Stimulated activated naive CD8-positive, alpha-beta T cell treated with anti-CD3 and anti-CD28 coated beads, Interleukin-15, amount 100 ng/mL, for 72 hours (primary cell): ENCODE measurements around the gene GSX1.

Source experiments
- ATAC-seq: fragments of 150-1000 bp; cut with Tn5 transposase; 2 replicates; pipeline ENCODE4 v1.10.0; 2021; ENCODE audit warnings: mild to moderate bottlenecking, moderate library complexity
- DNase-seq, 2 donors: peaks; one replicate each; pipeline ENCODE4 v3.0.0; 2021 to 2022
- H3K27ac Mint-ChIP-seq, 2 donors: one replicate each; pipeline ENCODE4 v1.8.0; 2022; ENCODE audit warnings: mild to moderate bottlenecking in 2 of 2, mixed read lengths in 2 of 2, moderate library complexity in 2 of 2
- H3K27me3 Mint-ChIP-seq: one replicate; pipeline ENCODE4 v1.8.0; 2022; ENCODE audit warnings: mixed read lengths
- H3K4me1 Mint-ChIP-seq: one replicate; pipeline ENCODE4 v1.8.0; 2022; ENCODE audit warnings: mild to moderate bottlenecking, mixed read lengths
- H3K4me3 Mint-ChIP-seq, 2 donors: one replicate each; pipeline ENCODE4 v1.8.0; 2022; ENCODE audit warnings: mild to moderate bottlenecking in 2 of 2, mixed read lengths in 2 of 2, moderate library complexity in 1 of 2
- H3K9me3 Mint-ChIP-seq, 2 donors: one replicate each; pipeline ENCODE4 v1.8.0; 2022; ENCODE audit warnings: mixed read lengths in 2 of 2

Gene GSX1

DNA sequence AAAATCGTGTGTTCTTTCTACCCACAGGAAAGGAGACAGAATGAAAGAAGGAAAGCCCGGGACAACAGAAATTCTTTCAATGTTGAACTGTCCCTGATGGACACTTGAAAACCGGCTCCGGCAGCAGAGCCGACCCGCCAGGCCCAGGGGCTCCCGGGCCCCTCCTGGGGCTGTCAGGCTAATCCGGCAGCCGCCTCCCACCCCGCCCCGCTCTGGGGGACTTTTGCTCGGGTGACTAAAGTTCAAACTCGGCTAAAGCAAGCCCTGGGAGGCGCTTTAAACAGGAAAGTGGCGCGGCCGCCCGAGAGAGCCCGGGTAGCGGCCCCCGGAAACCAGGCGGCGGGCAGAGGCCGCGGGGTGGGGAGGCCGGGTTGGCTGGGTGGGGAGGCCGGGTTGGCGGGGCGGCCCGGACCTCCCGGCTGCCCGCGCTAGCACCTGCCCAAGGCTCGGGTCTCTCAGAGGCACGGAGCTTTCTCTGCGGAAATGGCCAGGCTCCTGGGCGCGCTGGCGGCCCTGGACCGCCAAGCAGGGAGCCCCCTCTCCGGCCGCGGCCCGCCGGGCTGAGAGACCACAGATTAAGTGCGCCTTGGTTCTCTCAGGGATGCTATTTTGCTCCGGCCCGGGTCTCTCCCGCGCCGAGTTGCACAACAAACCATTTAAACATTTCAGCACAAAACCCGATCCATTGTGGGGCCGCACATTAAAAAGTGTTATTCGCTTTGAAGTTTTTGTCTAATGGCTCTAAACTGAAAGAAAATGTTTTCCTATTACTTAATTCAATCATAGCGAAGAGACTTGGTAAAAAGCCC, 2.6 kb upstream of the GSX1 start:
- H3K4me3 Mint-ChIP-seq, result peak overlapping the region; percentile 71 to 78
- ATAC-seq (peak; percentile 47), DNase-seq (peak in 1 of 2 donors; percentile 19)
- H3K27me3 Mint-ChIP-seq, result peaks cover 72% of the 10 kb centered on the region
- H3K27ac Mint-ChIP-seq, result no peak overlapping the region
- peaks cover 43% of the 10 kb centered on the region for H3K4me1 Mint-ChIP-seq
- no peaks in the 10 kb centered on the region for H3K9me3 Mint-ChIP-seq

GRCh38 chr13:27790523-27790922, 1.8 kb upstream of the GSX1 start:
- Mint-ChIP-seq H3K27me3 (peaks cover 80% of the 10 kb centered on the region), H3K4me3 (peak overlapping the region; percentile 80 to 85), H3K27ac (no peak overlapping the region), H3K9me3 (no peaks in the 10 kb centered on the region), H3K4me1 (peaks cover 43% of the 10 kb centered on the region)
- ATAC-seq, result no peak
- no peak for DNase-seq

- H3K4me1 Mint-ChIP-seq, result peaks cover 43% of the 10 kb centered on the region
- no peak overlapping the region for H3K27ac Mint-ChIP-seq
- peaks cover 88% of the 10 kb centered on the region for H3K27me3 Mint-ChIP-seq
- H3K4me3 Mint-ChIP-seq, result peak overlapping the region; percentile 80 to 85
- DNase-seq (no peak), ATAC-seq (no peak)
- H3K9me3 Mint-ChIP-seq, result no peaks in the 10 kb centered on the region
These were observed 960 bp upstream of the GSX1 start for GRCh38 chr13:27791146-27791900.

- DNase-seq (no peak), ATAC-seq (no peak)
- peaks cover 43% of the 10 kb centered on the region for H3K4me1 Mint-ChIP-seq
- no peaks in the 10 kb centered on the region for H3K9me3 Mint-ChIP-seq
- no peak overlapping the region for H3K27ac Mint-ChIP-seq
- peaks cover 94% of the 10 kb centered on the region for H3K27me3 Mint-ChIP-seq
- peak overlapping the region; percentile 80 to 85 for H3K4me3 Mint-ChIP-seq
These were observed 336 bp upstream of the GSX1 start for GRCh38 chr13:27791901-27792392.

GRCh38 chr13:27793507-27794367, 1.5 kb downstream of the GSX1 start:
- Mint-ChIP-seq H3K27ac (no peak overlapping the region), H3K4me3 (no peak overlapping the region)
- ATAC-seq, result no peak

DNA sequence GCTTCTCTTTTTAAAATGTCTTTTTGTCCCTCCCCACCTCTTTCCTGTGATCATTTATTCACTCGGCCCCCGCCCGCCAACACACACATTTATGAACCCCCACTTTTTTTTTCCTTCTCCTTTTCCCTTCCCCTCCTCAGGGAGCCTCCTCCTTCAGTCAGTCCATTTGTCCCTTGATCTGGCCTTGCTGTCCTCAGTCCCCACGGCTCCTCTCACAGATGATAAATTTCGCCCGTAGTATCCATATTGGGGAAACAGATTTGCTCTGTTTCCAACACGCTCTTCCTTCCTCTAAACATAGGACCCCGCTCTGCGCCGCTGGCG, 2.0 kb downstream of the GSX1 start:
- Mint-ChIP-seq H3K27me3 (peaks cover 95% of the 10 kb centered on the region), H3K4me1 (peaks cover 34% of the 10 kb centered on the region), H3K9me3 (no peaks in the 10 kb centered on the region), H3K27ac (no peak overlapping the region), H3K4me3 (no peak overlapping the region)
- ATAC-seq (no peak), DNase-seq (no peak)

More at GRCh38 chr13:27793507-27794367, 1.5 kb downstream of the GSX1 start:
- peak in 1 of 2 donors; percentile 10 for DNase-seq
- no peaks in the 10 kb centered on the region for H3K9me3 Mint-ChIP-seq
- peaks cover 40% of the 10 kb centered on the region for H3K4me1 Mint-ChIP-seq
- peaks cover 95% of the 10 kb centered on the region for H3K27me3 Mint-ChIP-seq

GRCh38 chr13:27794921-27795717, 2.8 kb downstream of the GSX1 start:
- peaks cover 32% of the 10 kb centered on the region for H3K4me1 Mint-ChIP-seq
- H3K9me3 Mint-ChIP-seq, result no peaks in the 10 kb centered on the region
- H3K27ac Mint-ChIP-seq, result no peak overlapping the region
- H3K4me3 Mint-ChIP-seq, result no peak overlapping the region
- peaks cover 100% of the 10 kb centered on the region for H3K27me3 Mint-ChIP-seq
- ATAC-seq (no peak), DNase-seq (no peak)

- Mint-ChIP-seq H3K9me3 (no peaks in the 10 kb centered on the region), H3K27ac (no peak overlapping the region), H3K4me3 (no peak overlapping the region), H3K27me3 (peaks cover 99% of the 10 kb centered on the region), H3K4me1 (peaks cover 28% of the 10 kb centered on the region)
- ATAC-seq (no peak), DNase-seq (no peak)
These were observed 3.4 kb downstream of the GSX1 start for GRCh38 chr13:27795718-27796019.

DNA sequence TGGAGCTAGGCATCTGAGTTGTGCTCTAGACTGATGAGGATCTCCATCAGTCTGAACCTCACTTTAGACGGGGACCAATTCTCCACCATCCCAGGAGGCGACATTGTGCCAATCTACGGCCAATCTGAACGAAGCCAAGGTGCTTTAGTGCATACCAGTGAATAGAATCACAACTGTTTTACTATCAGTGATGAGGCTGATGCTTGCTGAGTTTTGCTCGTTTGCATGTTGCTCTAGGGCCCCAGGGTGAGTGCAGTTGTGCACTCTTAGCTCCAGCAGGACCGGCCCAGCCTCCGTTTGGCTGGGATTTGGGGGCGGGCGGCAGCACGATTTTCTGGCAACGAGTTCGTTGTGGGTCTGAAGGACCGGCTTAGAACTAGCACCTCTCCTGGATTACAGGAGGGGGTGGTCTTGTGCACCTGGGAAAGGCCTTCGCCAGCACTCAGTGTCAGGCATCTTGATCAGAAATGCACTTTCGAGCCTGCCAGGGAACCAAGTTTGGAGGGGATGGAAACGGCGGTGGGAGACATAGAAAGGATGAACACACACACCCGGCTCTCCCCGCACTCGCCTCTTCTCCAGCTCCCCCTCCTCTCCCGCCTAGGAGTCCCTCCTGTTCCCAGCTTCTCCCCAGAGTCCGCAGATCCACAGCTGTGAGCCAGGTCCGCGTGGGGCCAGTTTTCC, 4.4 kb downstream of the GSX1 start:
- Mint-ChIP-seq H3K4me1 (peaks cover 18% of the 10 kb centered on the region), H3K4me3 (no peak overlapping the region), H3K27ac (no peak overlapping the region), H3K27me3 (peaks cover 99% of the 10 kb centered on the region), H3K9me3 (no peaks in the 10 kb centered on the region)
- no peak for ATAC-seq
- no peak for DNase-seq

- Mint-ChIP-seq H3K4me1 (peaks cover 12% of the 10 kb centered on the region), H3K27ac (no peak overlapping the region), H3K27me3 (peaks cover 98% of the 10 kb centered on the region), H3K4me3 (no peak overlapping the region), H3K9me3 (no peaks in the 10 kb centered on the region)
- DNase-seq (no peak), ATAC-seq (no peak)
These were observed 4.9 kb downstream of the GSX1 start for GRCh38 chr13:27797228-27797624.

DNA sequence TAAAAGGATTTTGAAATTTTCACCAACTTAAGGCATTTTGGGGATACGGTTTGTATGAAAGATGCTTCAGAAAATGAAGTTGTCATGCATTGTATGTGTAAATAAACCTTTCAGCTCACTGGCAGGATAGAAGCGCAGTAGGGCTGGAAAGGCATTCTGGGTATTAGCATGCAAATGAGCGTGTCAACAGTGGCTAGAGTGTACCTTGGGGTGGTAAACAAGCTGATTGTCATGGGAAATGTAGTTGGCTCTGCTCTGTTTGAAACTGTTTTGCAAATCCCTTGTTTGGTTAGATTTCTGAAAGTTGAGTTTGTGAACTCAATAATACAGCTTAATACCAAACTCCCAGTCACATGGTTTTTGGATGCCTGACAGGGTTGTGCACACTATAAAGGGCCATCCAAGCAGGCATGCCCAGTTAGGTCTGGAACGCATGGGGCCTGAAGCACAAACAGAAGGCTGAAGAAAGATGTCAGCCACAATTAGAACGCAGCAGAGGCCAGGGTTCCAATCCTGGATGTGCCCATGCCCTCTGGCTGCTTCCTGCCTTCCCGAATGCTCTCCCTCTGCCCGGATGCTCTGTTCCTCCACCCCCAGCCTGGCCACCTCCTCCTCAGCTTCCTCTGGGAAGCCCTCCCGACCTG, 14.6 kb downstream of the GSX1 start:
- H3K27me3 Mint-ChIP-seq, result peaks cover 62% of the 10 kb centered on the region
- ATAC-seq, result no peak

GRCh38 chr13:27808851-27809550, 16.7 kb downstream of the GSX1 start:
- DNase-seq, result no peak
- no peak overlapping the region for H3K27ac Mint-ChIP-seq
- no peaks in the 10 kb centered on the region for H3K9me3 Mint-ChIP-seq
- H3K4me1 Mint-ChIP-seq, result no peaks in the 10 kb centered on the region
- no peak for ATAC-seq
- H3K27me3 Mint-ChIP-seq, result peaks cover 60% of the 10 kb centered on the region
- no peak overlapping the region for H3K4me3 Mint-ChIP-seq

More for the DNA sequence above, 14.6 kb downstream of the GSX1 start:
- Mint-ChIP-seq H3K4me1 (no peaks in the 10 kb centered on the region), H3K27ac (no peak overlapping the region), H3K4me3 (no peak overlapping the region), H3K9me3 (no peaks in the 10 kb centered on the region)
- no peak for DNase-seq

DNA sequence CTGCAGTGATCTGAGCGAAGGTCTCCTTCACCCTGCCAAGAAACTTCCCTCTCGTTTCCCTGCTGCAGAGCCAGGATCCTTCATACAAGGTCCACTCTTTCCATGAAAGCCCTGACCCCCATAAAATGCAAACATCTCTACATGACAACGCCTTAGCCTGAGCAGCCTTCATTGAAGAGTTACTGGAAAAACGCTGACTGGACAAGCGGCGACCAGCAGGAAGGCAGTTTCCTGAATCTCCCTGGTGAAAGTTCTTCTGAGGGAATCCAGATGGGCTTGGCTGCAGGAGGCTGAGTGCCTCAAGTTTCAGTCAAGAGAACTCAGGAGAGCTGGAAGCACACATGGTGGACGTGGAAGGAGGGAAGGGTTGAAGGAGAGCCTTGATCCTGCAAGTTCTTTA, 17.7 kb downstream of the GSX1 start:
- DNase-seq (no peak), ATAC-seq (no peak)
- H3K4me1 Mint-ChIP-seq, result no peaks in the 10 kb centered on the region
- H3K4me3 Mint-ChIP-seq, result no peak overlapping the region
- H3K9me3 Mint-ChIP-seq, result no peaks in the 10 kb centered on the region
- peaks cover 60% of the 10 kb centered on the region for H3K27me3 Mint-ChIP-seq
- no peak overlapping the region for H3K27ac Mint-ChIP-seq

- Mint-ChIP-seq H3K27me3 (peaks cover 63% of the 10 kb centered on the region), H3K9me3 (no peaks in the 10 kb centered on the region), H3K4me3 (no peak overlapping the region), H3K27ac (no peak overlapping the region), H3K4me1 (no peaks in the 10 kb centered on the region)
- ATAC-seq, result no peak
- no peak for DNase-seq
These were observed 18.2 kb downstream of the GSX1 start for GRCh38 chr13:27810461-27810860.
